GM18517 (cell line): ENCODE data around the gene XPO4.
"Not testable (repeated sequence)": the region's sequence is repeated elsewhere in the genome, so short reads cannot be mapped to it uniquely, and the experiment has no call there.

Experiments
- ATAC-seq: cut with Tn5 transposase; IDR thresholded peaks from one replicate; pipeline ENCODE4 v1.9.1; 2021; ENCODE audit warnings: mild to moderate bottlenecking, moderate library complexity; ENCODE audit not compliant: unreplicated experiment

Gene XPO4

GRCh38 chr13:20789665-20790064 is 112.9 kb downstream of the XPO4 start:
- ATAC-seq = no peak

GRCh38 chr13:20788312-20788711 is 114.2 kb downstream of the XPO4 start:
- ATAC-seq = no peak

DNA sequence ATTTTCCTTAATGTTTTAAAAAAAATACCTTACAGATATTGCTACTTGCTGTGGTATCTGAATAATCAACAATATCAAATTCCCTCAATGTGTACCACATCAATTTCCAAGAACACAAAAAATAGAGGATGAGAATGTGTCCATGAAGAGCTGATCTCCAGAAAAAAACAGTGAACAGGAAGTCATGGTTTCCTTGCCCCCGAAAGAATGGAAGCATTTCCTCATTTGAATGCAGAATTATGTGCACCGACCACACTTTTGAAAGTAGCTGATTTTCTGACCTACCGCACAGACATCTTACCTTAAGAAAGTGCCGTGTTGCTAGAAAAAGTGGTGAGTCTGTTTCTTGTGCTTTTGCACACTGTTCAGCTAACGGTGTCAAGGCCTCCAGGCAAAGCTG is 115.4 kb downstream of the XPO4 start:
- ATAC-seq = no peak

GRCh38 chr13:20782116-20782708 is 120.3 kb downstream of the XPO4 start:
- peak; percentile 83 for ATAC-seq

DNA sequence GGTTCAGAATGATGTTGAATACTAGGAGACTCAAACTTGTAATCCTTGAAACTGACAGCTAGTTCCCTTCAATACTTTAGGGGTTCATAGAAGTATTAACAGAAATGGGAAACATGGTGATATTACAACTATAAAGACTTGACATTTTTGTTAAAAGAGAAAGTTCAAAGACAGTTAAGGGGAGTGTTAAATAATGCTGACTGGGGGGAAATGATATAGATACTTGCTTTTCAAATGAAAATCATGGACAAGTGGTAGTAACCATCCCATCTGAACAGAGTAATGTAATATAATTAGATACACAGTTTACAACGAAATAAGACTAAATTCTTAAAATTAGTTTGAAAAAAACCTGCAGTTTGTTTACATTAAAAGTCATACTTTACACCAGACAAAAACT is 122.2 kb downstream of the XPO4 start:
- ATAC-seq = no peak

DNA sequence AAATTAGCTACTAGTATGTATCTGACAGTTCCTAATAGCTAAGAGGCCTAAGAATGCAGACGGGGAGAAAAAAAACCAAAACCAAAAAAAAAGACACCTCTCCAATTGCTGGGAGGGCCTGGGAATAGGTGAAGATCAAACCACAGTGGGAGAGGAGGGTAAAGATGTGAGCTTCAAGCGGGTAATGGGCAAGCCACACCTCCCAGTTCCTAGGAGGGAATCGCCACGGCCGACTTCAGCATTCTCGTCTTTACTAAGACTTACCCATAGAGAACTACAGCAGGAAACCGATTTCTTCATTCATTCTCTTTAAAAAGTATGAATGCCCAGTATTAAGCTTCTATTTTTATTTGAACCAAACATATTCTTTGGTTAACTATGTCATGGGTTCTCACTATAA is 123.1 kb downstream of the XPO4 start:
- no peak for ATAC-seq

DNA sequence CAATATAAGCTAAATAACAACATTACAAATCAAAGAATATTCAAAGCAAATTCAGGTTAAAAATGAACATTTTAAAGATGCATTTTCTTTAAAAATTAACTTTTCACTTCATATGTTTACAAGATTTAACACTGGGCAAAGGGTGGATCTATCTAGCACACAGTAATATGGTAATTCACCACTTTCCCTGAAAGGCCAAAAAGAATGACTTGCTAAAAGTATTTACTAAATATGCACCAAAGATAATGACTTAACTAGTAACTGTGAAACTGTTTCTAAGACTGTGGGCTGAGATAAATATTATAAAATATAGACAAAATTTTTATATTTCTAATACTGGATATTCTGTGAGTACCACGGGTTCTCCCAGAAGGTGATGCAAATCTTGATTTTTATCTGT is 124.2 kb downstream of the XPO4 start:
- ATAC-seq = no peak

DNA sequence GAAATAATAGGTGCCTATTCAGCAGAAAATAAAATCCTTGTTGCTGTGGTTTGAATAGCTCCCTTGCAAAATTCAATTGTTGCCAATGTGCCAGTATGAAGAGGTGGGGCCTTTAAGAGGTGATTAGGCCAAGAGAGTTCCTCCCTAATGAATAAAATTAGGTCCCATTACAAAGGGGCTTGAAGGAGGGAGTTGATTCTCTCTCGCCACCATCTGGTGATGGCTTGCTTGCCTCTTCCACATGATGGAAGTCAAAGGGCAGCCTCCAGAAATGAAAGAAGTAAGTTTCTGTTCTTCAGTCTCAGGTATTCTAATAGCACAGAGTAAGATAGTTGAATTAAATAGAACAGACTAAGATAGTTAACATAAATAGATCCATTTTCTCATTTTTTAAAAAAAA is 125.8 kb downstream of the XPO4 start:
- no peak for ATAC-seq

DNA sequence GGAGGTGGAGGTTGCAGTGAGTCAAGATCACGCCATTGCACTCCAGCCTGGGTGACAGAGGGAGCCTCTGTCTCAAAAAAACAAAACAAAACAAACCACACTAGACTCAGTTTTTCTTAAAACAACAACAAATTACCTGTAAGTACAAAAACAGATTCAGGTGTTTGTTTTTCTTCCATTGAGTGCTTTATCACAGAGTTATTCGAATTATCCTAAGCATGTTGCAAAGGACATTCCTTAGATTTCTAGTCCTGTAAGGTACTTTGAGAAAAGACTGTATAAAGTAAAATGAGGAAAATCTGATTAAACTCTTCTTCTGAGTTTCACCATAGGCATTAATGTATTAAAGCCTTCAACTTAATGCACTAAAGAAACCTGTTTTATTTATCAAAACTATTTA is 126.6 kb downstream of the XPO4 start:
- ATAC-seq = no peak

- no peak for ATAC-seq
Observed at GRCh38 chr13:20774746-20775145, 127.8 kb downstream of the XPO4 start.

- peak; percentile 71 for ATAC-seq
Observed at GRCh38 chr13:20773194-20774080, 129.1 kb downstream of the XPO4 start, which contains the start of gene EEF1AKMT1. TSS of gene EEF1AKMT1 (minus strand) at chr13:20773961. CDS start at chr13:20757598, 16,363 bp downstream.

GRCh38 chr13:20772401-20773131 is 130.0 kb downstream of the XPO4 start:
- no peak for ATAC-seq

DNA sequence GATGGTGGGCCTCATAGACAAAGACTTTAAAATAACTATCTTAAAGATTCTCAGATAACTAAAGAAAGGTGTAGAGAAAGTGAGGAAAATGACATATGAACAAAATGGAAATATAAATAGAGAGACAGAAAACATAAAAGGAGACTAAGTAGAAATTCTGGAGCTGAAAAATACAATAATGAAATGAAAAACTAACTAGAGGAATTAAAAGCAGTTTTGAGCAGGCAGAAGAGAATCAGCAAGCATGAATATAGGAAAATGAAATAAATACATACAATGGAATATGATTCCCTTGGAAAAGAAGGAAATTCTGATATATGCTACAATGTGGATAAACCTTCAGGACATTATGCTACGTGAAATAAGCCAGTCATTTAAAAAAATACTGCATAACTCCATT is 132.7 kb downstream of the XPO4 start:
- no peak for ATAC-seq

GRCh38 chr13:20769091-20769490 is 133.5 kb downstream of the XPO4 start:
- no peak for ATAC-seq

DNA sequence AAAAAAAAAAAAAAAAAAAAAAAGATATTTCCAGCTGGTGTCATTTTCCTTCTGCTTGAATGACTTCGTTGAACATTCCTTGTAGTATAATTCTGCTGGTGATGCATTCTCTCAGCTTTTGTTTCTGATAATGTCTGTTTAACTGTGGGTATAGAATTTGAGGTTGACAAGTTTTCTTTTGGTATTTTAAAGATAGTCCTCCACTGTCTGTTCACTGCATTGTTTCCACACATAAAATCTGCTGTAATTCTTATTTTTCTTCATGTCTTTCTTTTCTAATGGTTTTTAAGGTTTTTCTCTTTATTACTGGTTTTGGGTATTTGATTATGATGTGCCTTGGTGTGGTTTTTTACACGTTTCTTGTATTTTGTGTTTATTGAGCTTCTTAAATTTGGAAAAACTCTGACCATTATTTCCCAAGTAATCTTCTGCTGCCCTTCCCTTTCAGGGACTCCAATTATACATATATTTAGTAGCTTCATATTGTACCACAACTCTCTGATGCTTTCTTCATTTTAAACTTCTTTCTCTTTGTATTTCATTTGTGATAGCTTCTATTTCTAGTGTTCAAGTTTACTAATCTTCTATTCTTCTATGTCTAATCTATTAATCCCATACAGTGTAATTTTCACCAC is 135.1 kb downstream of the XPO4 start:
- no peak for ATAC-seq

DNA sequence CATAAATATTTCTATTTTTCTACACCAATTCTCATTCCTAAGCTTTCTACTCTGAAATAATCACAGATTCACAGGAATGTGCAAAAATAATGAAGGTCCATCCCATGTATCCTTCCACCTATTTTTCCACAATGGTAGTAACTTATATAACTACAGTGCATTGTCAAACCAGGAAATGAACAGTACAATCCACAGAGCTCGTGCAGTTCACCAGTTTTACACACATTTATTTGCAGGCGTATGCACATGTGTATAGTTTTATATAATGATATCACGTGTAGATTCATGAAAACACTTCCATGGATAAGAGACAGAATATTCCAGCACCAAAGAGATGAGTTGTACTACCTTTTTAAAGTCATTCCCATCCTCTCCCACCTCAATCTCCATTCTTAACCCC is 141.7 kb downstream of the XPO4 start:
- ATAC-seq = no peak

GRCh38 chr13:20754009-20754408 is 148.5 kb downstream of the XPO4 start:
- no peak for ATAC-seq

- no peak for ATAC-seq
Observed at GRCh38 chr13:20749377-20749776, 153.2 kb downstream of the XPO4 start.

DNA sequence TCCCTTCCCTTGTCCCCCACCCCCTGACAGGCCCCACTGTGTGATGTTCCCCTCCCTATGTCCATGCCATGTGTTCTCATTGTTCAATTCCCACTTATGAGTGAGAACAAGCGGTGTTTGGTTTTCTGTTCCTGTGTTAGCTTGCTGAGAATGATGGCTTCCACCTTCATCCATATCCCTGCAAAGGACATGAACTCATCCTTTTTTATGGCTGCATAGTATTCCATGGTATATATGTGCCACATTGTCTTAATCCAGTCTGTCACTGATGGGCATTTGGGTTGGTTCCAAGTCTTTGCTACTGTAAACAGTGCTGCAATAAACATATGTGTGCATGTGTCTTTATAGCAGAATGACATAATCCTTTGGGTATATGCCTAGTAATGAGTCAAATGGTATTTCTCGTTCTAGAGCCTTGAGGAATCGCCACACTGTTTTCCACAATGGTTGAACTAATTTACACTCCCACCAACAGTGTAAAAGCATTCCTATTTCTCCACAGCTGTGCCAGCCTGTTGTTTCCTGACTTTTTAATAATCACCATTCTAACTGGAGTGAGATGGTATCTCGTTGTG is 158.6 kb downstream of the XPO4 start:
- ATAC-seq = not testable (repeated sequence)

- no peak for ATAC-seq
Observed at GRCh38 chr13:20740021-20740420, 162.5 kb downstream of the XPO4 start.

GRCh38 chr13:20738616-20739015 is 163.9 kb downstream of the XPO4 start:
- ATAC-seq = no peak
